Memory B cell (primary cell): Measurements from ENCODE around the gene NUB1.

Experiments
- ATAC-seq: fragments of 150-1000 bp; cut with Tn5 transposase; 2 replicates; pipeline ENCODE4 v1.10.0; 2021; ENCODE audit warnings: low read depth, mild to moderate bottlenecking, moderate library complexity
- DNase-seq, 2 donors: peaks; one replicate each; pipeline ENCODE4 v3.0.0; 2022; ENCODE audit warnings: low spot score in 2 of 2
- H3K27ac Mint-ChIP-seq: one replicate; pipeline ENCODE4 v1.8.0; 2022; ENCODE audit warnings: mild to moderate bottlenecking, moderate library complexity, mixed read lengths
- H3K27me3 Mint-ChIP-seq: one replicate; pipeline ENCODE4 v1.8.0; 2022; ENCODE audit warnings: mixed read lengths
- H3K36me3 Mint-ChIP-seq: one replicate; pipeline ENCODE4 v1.8.0; 2022; ENCODE audit warnings: mild to moderate bottlenecking, mixed read lengths
- H3K4me1 Mint-ChIP-seq: one replicate; pipeline ENCODE4 v1.8.0; 2022; ENCODE audit warnings: mixed read lengths
- H3K4me3 Mint-ChIP-seq: one replicate; pipeline ENCODE4 v1.8.0; 2022; ENCODE audit warnings: mild to moderate bottlenecking, moderate library complexity, mixed read lengths
- H3K9me3 Mint-ChIP-seq: one replicate; pipeline ENCODE4 v1.8.0; 2022; ENCODE audit warnings: mixed read lengths

The NUB1 gene

DNA sequence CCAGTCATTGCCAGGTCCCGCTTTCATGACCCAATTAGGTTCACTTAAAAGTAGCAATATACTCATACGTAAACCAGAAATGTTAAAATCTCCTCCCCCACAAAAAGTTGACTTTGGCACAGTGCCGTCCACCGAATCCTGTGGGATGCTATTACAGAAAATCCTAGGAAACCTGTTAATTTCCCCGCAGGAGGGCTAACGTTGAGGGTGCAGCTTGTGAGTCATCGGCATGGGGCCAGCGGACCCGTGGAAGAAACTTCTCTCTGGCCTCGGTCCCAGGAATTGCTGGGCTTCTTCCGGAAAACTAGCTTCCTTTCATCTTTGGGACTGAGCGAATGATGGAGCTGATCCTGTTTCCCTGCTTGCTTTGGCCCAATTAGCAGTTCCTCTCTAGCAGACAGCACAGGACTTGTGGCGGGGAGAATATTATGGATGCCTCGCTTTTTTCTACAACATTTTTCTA, 84.9 kb downstream of the NUB1 start:
- H3K27ac Mint-ChIP-seq: no peak overlapping the region
- H3K27me3 Mint-ChIP-seq: peaks cover 12% of the 10 kb centered on the region
- no peaks in the 10 kb centered on the region for H3K36me3 Mint-ChIP-seq
- ATAC-seq (no peak), DNase-seq (no peak)
- peaks cover 8% of the 10 kb centered on the region for H3K4me1 Mint-ChIP-seq
- no peak overlapping the region for H3K4me3 Mint-ChIP-seq
- H3K9me3 Mint-ChIP-seq: peaks cover 2% of the 10 kb centered on the region

DNA sequence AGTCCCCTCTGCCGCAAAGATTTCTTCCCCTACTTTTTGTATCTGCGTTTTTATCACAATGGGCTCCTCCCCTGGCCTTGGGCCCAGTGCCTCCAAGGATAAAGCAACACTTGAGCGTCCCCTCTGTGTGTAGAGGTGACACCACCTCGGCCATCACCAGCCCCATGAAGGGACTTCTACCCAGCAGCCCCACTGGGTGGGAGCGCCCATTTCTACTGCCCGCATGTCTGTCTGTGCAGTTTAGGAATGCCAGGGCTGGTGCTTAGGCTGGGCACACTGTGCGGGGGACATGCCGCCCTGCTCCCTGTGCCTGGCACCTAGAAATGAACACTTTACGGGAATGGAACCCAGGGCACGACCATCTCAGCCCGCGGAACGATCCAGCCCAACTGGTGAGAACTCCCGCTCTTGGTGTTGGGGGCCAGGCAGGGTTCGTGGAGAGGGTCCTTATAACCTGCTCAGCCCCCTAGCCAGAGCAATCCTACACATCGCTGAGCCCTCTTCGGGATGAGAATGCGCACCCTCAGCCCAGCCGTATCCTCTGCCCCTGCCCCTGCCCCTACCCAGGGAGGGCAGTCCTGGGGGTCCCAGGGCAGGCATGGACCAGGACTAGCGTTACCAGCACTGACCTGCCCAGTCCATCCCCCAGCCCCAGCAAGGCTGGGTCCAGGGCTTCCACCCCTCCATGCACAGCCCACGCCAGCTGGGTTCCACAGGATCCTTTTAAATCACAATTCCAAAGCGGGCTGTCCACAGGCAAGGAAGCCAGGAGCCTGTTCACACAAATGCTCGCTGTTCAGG, 85.5 kb downstream of the NUB1 start:
- Mint-ChIP-seq H3K36me3 (no peaks in the 10 kb centered on the region), H3K27ac (no peak overlapping the region), H3K4me3 (no peak overlapping the region), H3K27me3 (peaks cover 7% of the 10 kb centered on the region), H3K9me3 (no peaks in the 10 kb centered on the region), H3K4me1 (peaks cover 8% of the 10 kb centered on the region)
- ATAC-seq (no peak), DNase-seq (no peak)

DNA sequence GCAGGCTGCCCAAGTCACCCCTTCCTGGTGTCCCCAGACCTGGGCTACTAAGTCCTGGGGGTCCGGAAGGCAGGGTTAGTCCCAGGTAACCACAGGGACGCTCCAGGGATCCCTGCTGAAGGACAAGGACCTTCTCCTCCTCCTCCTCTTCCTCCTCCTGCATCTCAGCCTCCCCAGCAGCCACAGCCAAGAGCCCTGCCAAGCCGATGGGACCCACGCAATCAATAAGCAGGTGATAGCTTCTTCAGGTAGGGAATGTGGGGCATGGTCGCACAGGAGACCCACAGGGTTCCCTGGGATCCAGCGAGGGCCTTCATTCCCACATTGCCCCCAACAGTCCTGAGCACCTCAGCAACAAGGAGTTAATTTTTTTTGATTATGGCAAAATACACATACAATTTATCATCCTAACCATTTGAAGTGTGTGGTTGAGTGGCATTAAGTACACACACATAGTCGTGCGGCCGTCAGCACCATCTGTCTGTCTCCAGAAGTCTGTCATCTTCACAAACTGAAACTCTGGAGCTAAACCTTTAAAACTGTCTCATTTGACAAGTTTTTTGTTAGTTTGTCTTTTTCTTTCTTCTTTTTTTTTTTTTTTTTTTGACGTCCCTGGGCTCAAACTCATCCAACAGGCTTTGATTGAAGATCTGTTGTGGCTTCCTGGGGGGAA, 86.2 kb downstream of the NUB1 start:
- Mint-ChIP-seq H3K36me3 (no peaks in the 10 kb centered on the region), H3K4me1 (peaks cover 11% of the 10 kb centered on the region), H3K27me3 (peaks cover 5% of the 10 kb centered on the region), H3K4me3 (no peak overlapping the region), H3K27ac (no peak overlapping the region), H3K9me3 (no peaks in the 10 kb centered on the region)
- DNase-seq: no peak
- no peak for ATAC-seq
